ENCODE measurements around the gene TMEM72.

Gene TMEM72

GRCh38 chr10:44929356-44930255, 18.5 kb downstream of the TMEM72 start:
- no peak for ATAC-seq
- TF ChIP-seq, protein P1, sequence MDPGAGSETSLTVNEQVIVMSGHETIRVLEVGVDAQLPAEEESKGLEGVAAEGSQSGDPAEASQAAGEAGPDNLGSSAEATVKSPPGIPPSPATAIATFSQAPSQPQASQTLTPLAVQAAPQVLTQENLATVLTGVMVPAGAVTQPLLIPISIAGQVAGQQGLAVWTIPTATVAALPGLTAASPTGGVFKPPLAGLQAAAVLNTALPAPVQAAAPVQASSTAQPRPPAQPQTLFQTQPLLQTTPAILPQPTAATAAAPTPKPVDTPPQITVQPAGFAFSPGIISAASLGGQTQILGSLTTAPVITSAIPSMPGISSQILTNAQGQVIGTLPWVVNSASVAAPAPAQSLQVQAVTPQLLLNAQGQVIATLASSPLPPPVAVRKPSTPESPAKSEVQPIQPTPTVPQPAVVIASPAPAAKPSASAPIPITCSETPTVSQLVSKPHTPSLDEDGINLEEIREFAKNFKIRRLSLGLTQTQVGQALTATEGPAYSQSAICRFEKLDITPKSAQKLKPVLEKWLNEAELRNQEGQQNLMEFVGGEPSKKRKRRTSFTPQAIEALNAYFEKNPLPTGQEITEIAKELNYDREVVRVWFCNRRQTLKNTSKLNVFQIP (CRISPR knock-in tag; IDR thresholded peaks at IDR 0.05; ENCODE audit: borderline replicate concordance, low read depth) = no peak

- ATAC-seq = no peak
- TF ChIP-seq ZFP3 (CRISPR knock-in tag; IDR thresholded peaks at IDR 0.05) (no peak), SNAI2 (CRISPR knock-in tag; IDR thresholded peaks at IDR 0.05) (no peak), TOX (CRISPR knock-in tag; IDR thresholded peaks at IDR 0.05; ENCODE audit: borderline replicate concordance) (no peak), ARNTL (CRISPR knock-in tag; IDR thresholded peaks at IDR 0.05; ENCODE audit: borderline replicate concordance, low read depth) (no peak), TCF4 (CRISPR knock-in tag; IDR thresholded peaks at IDR 0.05; ENCODE audit: borderline replicate concordance) (no peak), ESRRG (CRISPR knock-in tag; IDR thresholded peaks at IDR 0.05) (no peak), ZFP30 (CRISPR knock-in tag; IDR thresholded peaks at IDR 0.05) (no peak), ZNF8 (CRISPR knock-in tag; IDR thresholded peaks at IDR 0.05) (no peak), BACH2 (CRISPR knock-in tag; IDR thresholded peaks at IDR 0.05; ENCODE audit: borderline replicate concordance) (no peak), CSRNP3 (CRISPR knock-in tag; IDR thresholded peaks at IDR 0.05) (no peak), PPARA (CRISPR knock-in tag; IDR thresholded peaks at IDR 0.05; ENCODE audit: borderline replicate concordance) (no peak), OSR1 (CRISPR knock-in tag; IDR thresholded peaks at IDR 0.05) (no peak), RARB (CRISPR knock-in tag; IDR thresholded peaks at IDR 0.05) (no peak), ZNF70 (CRISPR knock-in tag; IDR thresholded peaks at IDR 0.05) (no peak), GLIS3 (CRISPR knock-in tag; IDR thresholded peaks at IDR 0.05) (no peak), ZNF565 (CRISPR knock-in tag; conservative IDR thresholded peaks at IDR 0.05; ENCODE audit: low read depth) (no peak)
- TF ChIP-seq, protein P1 (CRISPR knock-in tag; IDR thresholded peaks at IDR 0.05; ENCODE audit: borderline replicate concordance, low read depth) = no peak
- TF ChIP-seq, protein P2, sequence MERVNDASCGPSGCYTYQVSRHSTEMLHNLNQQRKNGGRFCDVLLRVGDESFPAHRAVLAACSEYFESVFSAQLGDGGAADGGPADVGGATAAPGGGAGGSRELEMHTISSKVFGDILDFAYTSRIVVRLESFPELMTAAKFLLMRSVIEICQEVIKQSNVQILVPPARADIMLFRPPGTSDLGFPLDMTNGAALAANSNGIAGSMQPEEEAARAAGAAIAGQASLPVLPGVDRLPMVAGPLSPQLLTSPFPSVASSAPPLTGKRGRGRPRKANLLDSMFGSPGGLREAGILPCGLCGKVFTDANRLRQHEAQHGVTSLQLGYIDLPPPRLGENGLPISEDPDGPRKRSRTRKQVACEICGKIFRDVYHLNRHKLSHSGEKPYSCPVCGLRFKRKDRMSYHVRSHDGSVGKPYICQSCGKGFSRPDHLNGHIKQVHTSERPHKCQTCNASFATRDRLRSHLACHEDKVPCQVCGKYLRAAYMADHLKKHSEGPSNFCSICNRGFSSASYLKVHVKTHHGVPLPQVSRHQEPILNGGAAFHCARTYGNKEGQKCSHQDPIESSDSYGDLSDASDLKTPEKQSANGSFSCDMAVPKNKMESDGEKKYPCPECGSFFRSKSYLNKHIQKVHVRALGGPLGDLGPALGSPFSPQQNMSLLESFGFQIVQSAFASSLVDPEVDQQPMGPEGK (CRISPR knock-in tag; IDR thresholded peaks at IDR 0.05; ENCODE audit: borderline replicate concordance) = no peak
- TF ChIP-seq, protein P3, sequence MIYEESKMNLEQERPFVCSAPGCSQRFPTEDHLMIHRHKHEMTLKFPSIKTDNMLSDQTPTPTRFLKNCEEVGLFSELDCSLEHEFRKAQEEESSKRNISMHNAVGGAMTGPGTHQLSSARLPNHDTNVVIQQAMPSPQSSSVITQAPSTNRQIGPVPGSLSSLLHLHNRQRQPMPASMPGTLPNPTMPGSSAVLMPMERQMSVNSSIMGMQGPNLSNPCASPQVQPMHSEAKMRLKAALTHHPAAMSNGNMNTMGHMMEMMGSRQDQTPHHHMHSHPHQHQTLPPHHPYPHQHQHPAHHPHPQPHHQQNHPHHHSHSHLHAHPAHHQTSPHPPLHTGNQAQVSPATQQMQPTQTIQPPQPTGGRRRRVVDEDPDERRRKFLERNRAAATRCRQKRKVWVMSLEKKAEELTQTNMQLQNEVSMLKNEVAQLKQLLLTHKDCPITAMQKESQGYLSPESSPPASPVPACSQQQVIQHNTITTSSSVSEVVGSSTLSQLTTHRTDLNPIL (CRISPR knock-in tag; IDR thresholded peaks at IDR 0.05; ENCODE audit: low read depth) = no peak
- TF ChIP-seq, protein P4, sequence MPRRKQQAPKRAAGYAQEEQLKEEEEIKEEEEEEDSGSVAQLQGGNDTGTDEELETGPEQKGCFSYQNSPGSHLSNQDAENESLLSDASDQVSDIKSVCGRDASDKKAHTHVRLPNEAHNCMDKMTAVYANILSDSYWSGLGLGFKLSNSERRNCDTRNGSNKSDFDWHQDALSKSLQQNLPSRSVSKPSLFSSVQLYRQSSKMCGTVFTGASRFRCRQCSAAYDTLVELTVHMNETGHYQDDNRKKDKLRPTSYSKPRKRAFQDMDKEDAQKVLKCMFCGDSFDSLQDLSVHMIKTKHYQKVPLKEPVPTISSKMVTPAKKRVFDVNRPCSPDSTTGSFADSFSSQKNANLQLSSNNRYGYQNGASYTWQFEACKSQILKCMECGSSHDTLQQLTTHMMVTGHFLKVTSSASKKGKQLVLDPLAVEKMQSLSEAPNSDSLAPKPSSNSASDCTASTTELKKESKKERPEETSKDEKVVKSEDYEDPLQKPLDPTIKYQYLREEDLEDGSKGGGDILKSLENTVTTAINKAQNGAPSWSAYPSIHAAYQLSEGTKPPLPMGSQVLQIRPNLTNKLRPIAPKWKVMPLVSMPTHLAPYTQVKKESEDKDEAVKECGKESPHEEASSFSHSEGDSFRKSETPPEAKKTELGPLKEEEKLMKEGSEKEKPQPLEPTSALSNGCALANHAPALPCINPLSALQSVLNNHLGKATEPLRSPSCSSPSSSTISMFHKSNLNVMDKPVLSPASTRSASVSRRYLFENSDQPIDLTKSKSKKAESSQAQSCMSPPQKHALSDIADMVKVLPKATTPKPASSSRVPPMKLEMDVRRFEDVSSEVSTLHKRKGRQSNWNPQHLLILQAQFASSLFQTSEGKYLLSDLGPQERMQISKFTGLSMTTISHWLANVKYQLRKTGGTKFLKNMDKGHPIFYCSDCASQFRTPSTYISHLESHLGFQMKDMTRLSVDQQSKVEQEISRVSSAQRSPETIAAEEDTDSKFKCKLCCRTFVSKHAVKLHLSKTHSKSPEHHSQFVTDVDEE (CRISPR knock-in tag; IDR thresholded peaks at IDR 0.05) = no peak
These were observed 19.9 kb downstream of the TMEM72 start for GRCh38 chr10:44930904-44931620.

All from SK-N-SH treated with all-trans-retinoic acid at 6 μM for 48 hours (cell line).